ENCODE results near the gene TECTA.
"Not testable (repeated sequence)": the region's sequence is repeated elsewhere in the genome, so short reads cannot be mapped to it uniquely, and the experiment has no call there.

The TECTA gene

GRCh38 chr11:121229495-121230215 lies 128.6 kb downstream of the TECTA start:
- no peak for DNase-seq (ENCODE audit: low read depth, low spot score)

- no peak for DNase-seq (ENCODE audit: low read depth, low spot score)
Measured at GRCh38 chr11:121231576-121232278, 130.7 kb downstream of the TECTA start.

- no peak for DNase-seq (ENCODE audit: low read depth, low spot score)
Measured at GRCh38 chr11:121235057-121235456, 134.0 kb downstream of the TECTA start.

DNA sequence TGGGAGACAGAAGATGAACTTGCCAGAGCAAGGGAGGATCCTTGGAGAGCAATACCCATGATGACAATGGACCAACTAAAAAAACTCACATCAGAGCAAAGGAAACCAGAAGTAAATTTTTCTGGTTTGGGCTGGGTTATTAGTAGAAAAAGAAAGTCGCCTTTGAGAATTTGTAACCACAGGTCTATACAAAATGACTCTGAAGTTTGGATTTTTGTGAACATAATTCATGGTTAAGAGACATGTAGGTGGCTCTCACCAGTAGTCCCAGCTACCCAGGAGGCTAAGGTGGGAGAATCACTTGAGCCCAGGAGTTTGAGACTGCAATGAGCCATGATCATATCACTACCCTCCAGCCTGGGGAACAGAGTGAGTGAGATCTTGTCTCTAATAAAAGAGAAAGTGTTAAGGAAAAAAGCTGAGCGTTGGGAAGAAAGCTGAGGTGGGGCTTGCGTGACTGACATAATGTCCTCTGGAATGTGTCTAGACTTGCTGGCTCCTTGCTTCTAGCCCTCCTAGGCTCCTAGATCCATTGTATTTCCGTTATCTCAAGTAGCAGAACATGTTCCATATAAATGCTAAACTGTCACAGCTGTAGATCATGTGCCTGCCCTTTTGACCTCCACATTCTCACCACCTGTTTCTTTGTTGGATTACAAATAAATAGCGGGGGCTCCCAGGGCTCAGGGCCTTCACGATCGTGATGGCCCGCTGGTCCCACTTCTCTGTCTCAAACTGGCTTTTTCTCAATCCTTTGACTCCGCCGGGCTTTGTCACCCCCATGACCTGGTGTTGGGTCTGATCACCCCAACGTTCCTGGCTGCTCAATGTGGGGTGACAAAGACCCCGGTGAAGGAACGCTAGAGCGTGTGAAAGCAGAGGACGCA lies 135.3 kb downstream of the TECTA start:
- peak; percentile 83 for DNase-seq (ENCODE audit: low read depth, low spot score)

- not testable (repeated sequence) for DNase-seq (ENCODE audit: low read depth, low spot score)
Measured at GRCh38 chr11:121237247-121237646, 136.2 kb downstream of the TECTA start.

DNA sequence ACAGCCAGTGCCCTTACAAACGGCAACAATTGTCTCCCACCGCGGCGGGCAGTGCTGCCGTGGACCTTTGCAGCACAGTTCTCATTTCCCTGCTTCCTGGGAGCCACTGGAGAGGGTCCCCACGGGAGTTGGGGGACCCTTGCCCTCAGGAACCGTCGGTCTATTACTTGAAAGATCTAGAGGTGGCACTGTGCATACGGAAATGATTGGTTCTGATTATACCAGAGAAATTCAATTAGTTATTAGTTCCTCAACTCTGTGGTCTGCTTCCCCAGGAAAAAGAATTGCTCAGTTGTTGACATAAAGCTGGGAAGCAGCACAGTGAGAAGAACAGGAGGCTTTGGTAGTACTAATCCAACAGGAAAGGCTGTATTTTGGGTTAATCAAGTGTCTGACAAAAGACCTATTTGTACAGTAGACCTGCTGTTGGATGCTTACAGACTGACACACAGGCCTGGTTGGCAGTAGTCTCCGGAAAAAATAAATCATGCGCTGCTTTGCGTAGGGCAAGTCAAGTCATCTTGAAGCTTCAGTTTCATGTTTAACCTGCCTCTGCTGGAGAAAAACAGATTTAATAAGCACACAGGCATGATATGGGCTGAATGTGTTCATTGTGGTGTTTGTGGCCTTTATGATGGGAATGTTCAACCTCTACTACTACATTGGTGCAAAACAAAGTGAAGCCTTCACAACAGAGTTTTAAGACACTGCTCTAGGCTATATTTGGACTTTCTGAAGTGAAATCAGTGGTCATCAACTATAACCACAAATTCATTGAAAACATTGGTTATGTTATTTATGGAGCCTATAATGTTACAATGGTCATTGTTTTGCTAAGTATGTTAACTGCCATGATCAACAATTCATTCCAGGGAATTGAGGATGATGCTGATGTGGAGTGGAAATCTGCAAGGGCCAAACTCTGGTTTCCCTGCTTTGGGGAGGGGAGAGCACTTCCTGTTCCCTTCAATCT lies 136.9 kb downstream of the TECTA start:
- no peak for DNase-seq (ENCODE audit: low read depth, low spot score)

DNA sequence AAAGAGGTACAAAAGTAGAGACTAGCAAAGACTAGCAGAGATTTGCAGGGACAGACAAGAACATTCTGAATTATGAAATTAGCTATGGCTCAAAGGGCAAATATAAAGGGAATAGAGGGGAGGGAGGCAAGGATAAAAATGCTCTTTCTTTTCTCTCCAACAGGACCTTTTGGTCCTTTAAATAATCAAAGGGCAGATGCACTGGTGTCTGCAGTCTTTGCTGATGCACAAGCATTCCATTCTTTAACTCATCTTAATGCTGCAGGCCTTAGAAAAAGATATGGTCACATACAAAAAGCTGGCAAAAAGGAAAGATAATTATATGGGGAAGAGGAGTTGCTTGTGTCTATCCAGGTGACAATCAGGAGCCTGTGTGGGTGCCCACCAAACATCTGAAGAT lies 137.9 kb downstream of the TECTA start:
- no peak for DNase-seq (ENCODE audit: low read depth, low spot score)

DNA sequence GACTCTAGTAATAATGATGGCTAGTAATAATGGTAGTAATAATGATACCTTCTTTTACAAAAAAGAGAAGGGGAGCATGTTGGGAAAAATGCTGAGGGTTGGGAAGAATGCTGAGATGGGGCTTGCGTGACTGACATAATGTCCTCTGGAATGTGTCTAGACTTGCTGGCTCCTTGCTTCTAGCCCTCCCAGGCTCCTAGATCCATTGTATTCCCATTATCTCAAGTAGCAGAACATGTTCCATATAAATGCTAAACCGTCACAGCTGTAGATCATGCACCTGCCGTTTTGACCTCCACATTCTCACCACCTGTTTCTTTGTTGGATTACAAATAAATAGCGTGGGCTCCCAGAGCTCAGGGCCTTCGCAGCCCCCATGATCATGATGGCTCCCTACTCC lies 139.0 kb downstream of the TECTA start:
- DNase-seq (ENCODE audit: low read depth, low spot score), result not testable (repeated sequence)

DNA sequence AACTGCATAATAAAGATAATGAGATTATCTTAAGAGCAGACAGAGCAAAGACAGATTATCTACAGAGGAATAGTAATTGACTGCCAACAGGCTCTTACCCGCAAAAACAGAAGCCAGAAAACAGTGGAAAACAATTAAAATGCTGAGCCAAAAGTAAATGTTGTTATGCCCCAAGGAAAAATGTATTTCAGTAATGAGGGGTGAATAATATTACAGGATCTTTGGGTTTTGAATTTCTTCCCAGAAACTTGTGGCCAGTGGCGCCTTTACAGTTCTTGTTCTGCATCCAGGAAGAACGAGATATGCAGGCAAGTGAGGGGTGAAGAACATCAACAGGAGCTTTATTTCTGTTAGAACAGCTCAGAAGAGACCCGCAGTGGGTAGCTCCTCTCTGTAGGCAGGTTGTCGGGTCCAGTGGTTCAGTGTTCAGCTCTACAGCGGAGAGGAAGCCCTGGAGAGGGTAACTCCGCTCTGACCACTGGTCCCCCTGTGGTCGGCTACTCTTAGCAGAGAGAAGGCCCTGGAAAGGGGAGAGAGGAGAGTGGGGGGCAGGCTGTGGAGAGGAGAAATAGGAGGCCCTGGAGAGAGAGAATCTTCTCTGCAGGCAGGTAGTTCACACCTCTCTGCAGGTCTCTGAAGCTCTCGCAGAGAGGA lies 139.7 kb downstream of the TECTA start:
- DNase-seq (ENCODE audit: low read depth, low spot score), result no peak

Measured in ELF-1 (cell line).